ENCODE results near the gene SLC41A1. TPM values are rescaled to one million over a fixed set of nuclear protein-coding genes. Genes with fewer than 3 reads are reported as not detected.

The SLC41A1 gene
- 10 to 100 TPM; 10.3 to 23.2 (median 15.6) TPM for total RNA-seq

DNA sequence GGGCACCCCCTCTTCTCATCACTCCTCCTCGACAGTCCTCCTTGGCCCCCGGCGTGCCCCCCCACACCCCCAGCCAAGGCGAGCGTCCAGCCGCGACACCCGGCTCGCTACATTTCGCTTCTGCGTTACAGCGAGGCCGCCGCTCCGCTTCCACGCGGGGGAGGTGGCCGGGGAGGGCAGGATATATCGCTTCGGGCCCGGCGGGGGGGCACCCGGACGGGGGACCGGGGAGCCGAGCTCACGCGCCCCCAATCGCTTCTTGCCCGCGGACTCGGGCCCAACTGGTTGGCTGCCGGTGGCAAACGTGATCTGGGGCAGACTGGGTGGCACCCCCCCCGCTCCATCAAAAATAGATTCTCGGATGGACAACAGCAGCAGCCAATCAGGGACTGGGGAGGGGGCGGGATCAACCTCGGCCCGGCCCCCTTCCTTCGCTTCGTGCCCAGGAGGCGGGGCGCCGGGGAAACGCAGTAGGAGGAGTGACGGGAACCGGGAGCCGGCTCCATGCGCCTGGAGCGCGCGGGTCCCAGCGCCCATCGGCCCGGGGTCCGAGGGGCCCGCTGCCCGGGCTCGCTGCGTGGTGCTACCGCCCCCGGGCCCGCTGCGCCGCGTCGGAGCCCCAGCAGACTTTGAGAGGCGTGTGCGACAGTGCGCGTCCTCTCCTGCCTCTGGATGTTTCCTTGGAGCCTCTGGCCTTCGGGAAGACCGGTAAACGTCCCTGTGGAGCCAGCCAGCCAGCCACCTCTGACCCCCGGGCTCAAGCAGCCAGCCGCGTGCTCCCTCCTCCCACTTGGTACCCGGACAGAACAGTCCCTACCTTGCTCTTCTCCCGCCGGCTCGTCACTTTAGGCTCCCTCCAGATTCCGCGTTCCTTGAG, at the start of gene SLC41A1:
TSS of gene SLC41A1 (minus strand) at position 321 of the 877 bp plus-strand sequence. CDS start 2,757 bp downstream, outside the sequence.
- TF ChIP-seq, protein P1, sequence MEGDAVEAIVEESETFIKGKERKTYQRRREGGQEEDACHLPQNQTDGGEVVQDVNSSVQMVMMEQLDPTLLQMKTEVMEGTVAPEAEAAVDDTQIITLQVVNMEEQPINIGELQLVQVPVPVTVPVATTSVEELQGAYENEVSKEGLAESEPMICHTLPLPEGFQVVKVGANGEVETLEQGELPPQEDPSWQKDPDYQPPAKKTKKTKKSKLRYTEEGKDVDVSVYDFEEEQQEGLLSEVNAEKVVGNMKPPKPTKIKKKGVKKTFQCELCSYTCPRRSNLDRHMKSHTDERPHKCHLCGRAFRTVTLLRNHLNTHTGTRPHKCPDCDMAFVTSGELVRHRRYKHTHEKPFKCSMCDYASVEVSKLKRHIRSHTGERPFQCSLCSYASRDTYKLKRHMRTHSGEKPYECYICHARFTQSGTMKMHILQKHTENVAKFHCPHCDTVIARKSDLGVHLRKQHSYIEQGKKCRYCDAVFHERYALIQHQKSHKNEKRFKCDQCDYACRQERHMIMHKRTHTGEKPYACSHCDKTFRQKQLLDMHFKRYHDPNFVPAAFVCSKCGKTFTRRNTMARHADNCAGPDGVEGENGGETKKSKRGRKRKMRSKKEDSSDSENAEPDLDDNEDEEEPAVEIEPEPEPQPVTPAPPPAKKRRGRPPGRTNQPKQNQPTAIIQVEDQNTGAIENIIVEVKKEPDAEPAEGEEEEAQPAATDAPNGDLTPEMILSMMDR (IDR thresholded peaks at IDR 0.05; ENCODE audit: low read depth), result no peak

DNA sequence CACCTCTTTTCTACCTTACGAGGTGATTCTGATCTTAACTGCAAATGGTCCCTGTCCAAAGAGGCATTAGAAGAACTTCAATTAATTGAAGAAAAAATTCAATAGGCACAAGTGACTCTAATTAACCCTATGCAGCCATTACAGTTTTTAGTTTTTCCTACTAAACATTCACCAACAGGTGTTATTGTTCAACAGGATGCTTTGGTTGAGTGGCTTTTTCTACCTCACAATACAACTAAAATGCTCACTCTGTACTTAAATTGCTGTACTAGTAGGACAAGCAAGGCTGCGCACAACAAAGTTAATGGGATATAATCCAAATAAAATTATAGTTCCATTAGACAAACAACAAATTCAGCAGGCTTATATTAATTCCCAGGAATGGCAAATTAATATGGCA, 48.5 kb upstream of the SLC41A1 start:
- TF ChIP-seq, protein P1 (IDR thresholded peaks at IDR 0.05; ENCODE audit: low read depth), result no peak

DNA sequence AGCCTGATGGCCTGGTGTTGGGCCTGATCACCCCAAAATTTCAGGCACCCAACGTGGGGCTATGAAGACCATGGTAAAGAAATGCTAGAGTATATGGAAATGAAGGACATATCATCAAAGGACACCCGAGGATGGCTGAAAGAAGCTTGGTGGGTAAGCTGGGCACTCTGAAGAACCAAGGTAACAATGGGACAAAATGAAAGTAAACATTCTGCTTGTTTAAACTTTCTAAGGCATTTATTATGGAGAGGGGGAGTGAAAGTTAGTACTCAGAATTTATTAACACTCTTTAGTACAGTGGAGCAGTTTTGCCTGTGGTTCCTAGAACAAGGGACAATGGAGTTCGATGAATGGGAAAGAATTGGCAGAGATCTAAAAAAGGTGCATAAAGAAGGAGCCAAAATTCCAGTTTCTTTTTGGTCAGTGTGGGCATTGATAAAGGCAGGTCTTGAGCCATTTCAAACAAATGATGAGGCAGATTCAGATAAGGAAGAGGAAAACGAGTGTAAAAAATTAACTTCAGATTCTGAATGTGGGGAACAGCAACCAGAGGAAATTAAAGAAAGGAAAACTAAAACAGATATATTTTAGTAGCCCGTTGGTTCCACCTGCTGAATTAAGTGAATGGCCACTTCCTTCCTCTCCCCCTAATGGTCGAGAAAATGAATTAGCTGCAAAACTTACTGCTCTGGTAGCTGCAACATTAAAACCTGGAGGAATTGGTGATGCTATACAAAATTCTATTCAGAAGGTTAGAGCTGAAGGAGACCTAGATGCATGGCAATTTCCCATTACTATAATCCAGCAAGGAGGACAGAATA, 45.4 kb upstream of the SLC41A1 start:
- TF ChIP-seq, protein P1 (IDR thresholded peaks at IDR 0.05; ENCODE audit: low read depth), result no peak

DNA sequence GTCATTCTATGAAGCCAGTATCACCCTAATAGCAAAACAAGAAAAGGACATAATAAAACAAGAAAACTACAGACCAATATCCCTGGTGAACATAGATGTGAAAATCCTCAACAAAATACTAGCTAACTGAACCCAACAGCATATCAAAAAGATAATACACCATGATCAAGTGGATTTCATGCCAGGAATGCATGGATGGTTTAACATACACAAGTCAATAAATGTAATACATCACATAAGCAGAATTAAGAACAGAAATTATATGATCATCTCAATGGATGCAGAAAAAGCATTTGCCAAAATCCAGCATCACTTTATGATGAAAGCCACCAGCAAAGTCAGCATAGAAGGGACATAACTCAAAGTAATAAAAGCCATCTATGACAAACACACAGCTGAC, 43.4 kb upstream of the SLC41A1 start:
- TF ChIP-seq, protein P1 (IDR thresholded peaks at IDR 0.05; ENCODE audit: low read depth), result no peak

DNA sequence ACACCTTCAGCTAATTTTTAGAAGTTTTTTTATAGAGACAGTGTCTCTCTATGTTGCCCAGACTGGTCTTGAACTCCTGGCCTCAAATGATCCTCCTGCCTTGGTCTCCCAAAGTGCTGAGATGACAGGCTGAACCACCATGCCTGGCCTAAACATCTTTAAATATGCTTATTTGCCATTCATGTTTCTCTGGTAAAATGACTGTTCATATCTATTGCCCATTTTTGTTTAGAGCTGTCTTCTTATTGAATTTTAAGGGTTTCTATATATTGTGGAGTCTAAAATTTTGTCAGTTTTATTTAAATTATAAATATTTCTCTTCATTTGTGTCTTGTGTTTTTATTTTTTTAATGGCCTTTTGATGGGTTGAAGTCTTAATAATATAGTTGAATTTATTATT, 40.0 kb upstream of the SLC41A1 start:
- TF ChIP-seq, protein P1 (IDR thresholded peaks at IDR 0.05; ENCODE audit: low read depth), result no peak

DNA sequence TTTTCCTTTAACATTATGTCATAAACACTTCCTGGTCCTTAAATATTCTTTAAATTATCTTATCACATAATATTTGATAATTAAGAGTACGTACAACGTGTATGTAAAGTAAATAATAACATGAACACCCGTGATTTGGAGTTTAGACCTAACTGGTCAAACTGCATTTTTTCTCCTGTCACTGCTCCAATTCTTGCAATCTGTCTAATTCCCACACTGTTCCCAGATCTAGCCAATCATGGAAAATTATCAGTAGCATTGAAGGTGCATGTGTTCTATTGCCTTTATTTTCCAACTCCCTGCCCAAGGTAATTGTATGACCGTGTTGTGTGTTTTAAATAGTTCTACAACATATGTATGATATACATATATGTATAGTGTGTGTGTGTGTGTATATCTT, 39.0 kb upstream of the SLC41A1 start:
- TF ChIP-seq, protein P1 (IDR thresholded peaks at IDR 0.05; ENCODE audit: low read depth), result no peak
